Ishikawa (cell line): ENCODE measurements around the gene IFNAR2.

ENCODE experiments used
- CEBPB ChIP-seq: IDR thresholded peaks from 2 replicates; pipeline ENCODE4 v1.6.1; 2012
- CREB1 ChIP-seq: IDR thresholded peaks from 2 replicates; pipeline ENCODE4 v1.6.1; 2012; ENCODE audit warnings: low read depth
- EGR1 ChIP-seq: IDR thresholded peaks from 2 replicates; pipeline ENCODE4 v1.6.1; 2012
- EP300 ChIP-seq: IDR thresholded peaks from 2 replicates; pipeline ENCODE4 v1.6.1; 2012; ENCODE audit warnings: borderline replicate concordance
- FOXM1 ChIP-seq: IDR thresholded peaks from 2 replicates; pipeline ENCODE4 v1.6.1; 2012; ENCODE audit warnings: low read depth, borderline replicate concordance
- MAX ChIP-seq: IDR thresholded peaks from 2 replicates; pipeline ENCODE4 v1.6.1; 2012
- RAD21 ChIP-seq: IDR thresholded peaks from 2 replicates; pipeline ENCODE4 v1.6.1; 2012; ENCODE audit warnings: low read depth
- REST ChIP-seq: IDR thresholded peaks from 2 replicates; pipeline ENCODE4 v1.6.1; 2012; ENCODE audit warnings: low read depth, mild to moderate bottlenecking
- TAF1 ChIP-seq: IDR thresholded peaks from 2 replicates; pipeline ENCODE4 v1.6.1; 2012; ENCODE audit warnings: low read depth, mild to moderate bottlenecking
- TCF12 ChIP-seq: IDR thresholded peaks from 2 replicates; pipeline ENCODE4 v1.6.1; 2012; ENCODE audit warnings: low read depth
- USF1 ChIP-seq: IDR thresholded peaks from 2 replicates; pipeline ENCODE4 v1.6.1; 2012
- YY1 ChIP-seq: IDR thresholded peaks from 2 replicates; pipeline ENCODE4 v1.6.1; 2012; ENCODE audit warnings: low read depth
- ZBTB7A ChIP-seq: IDR thresholded peaks from 2 replicates; pipeline ENCODE4 v1.6.1; 2012; ENCODE audit warnings: low read depth

- TF ChIP-seq REST (no peak), CREB1 (no peak), ZBTB7A (no peak), CEBPB (no peak), RAD21 (no peak), FOXM1 (no peak), MAX (no peak), EP300 (no peak), TCF12 (no peak), YY1 (no peak), TAF1 (no peak), USF1 (no peak), EGR1 (no peak)
These were observed 12.6 kb upstream of the IFNAR2 start for GRCh38 chr21:33217138-33217520.
